ENCODE results near the gene DDX20. TPM values are rescaled to one million over a fixed set of nuclear protein-coding genes. Genes with fewer than 3 reads are reported as not detected.

Gene DDX20
- total and polyA plus RNA-seq, 2 of the 8 experiments (the other 6 are each of a cell fraction or from before 2014, with no cell fraction given) = 7.5 to 24.7 TPM

- no peak overlapping the region for H2BK15ac ChIP-seq (ENCODE audit: low read length)
- H4K5ac ChIP-seq (ENCODE audit: insufficient read length, low read depth, low read length) = no peak overlapping the region
- H3K4me3 ChIP-seq (ENCODE audit: extremely low read depth in 1 of 4, insufficient read depth in 2 of 4, low read depth in 3 of 4, low read length in 4 of 4) = no peak overlapping the region
- peaks cover 2 to 14% (median 10%) of the 10 kb centered on the region in 4 experiments; a peak in 5 of 7 replicates for H3K4me1 ChIP-seq (replicated peaks in 1 of 4; ENCODE audit: control insufficient read depth in 3 of 4, insufficient read depth in 4 of 4, low read length in 3 of 4)
- H2BK120ac ChIP-seq (replicated peaks; ENCODE audit: low read depth, low read length) = no peak overlapping the region
- no peak overlapping the region for H3K23ac ChIP-seq (ENCODE audit: insufficient read length)
- H3K18ac ChIP-seq (ENCODE audit: extremely low read depth, low read length) = no peak overlapping the region
- H3K56ac ChIP-seq (replicated peaks; ENCODE audit: insufficient read length, low read depth, low read length) = no peak overlapping the region
- DNase-seq (ENCODE audit: low read depth in 1 of 2, low spot score in 2 of 2) = no peak
- no peak overlapping the region for H3K27ac ChIP-seq (ENCODE audit: low read depth, low read length)
- peaks cover 0 to 1% of the 10 kb centered on the region in 2 experiments for H4K20me1 ChIP-seq (replicated peaks in 1 of 2; ENCODE audit: control insufficient read depth in 1 of 2, insufficient read depth in 2 of 2, low read length in 2 of 2)
- 90% methylated on average over 5 of the region's 5 CpGs; no CpG with 5 or more reads in 1 of the 2 experiments for WGBS, 2 experiments (ENCODE audit: extremely low coverage in 1 of 2, insufficient coverage in 1 of 2, insufficient read length in 1 of 2, insufficient replicate concordance in 2 of 2, low coverage in 1 of 2, low lambda C conversion rate in 2 of 2, missing lambda C conversion rate in 1 of 2)
- no peaks in the 10 kb centered on the region for H3K27me3 ChIP-seq (replicated peaks in 1 of 4; ENCODE audit: control insufficient read depth in 3 of 4, extremely low read depth in 1 of 4, insufficient read depth in 3 of 4, low read length in 3 of 4)
- H3K4me2 ChIP-seq (ENCODE audit: insufficient read depth in 1 of 2, low read depth in 2 of 2, low read length in 2 of 2) = no peak overlapping the region
- H2BK12ac ChIP-seq (ENCODE audit: low read depth, low read length) = no peak overlapping the region
- no peaks in the 10 kb centered on the region for H3K79me1 ChIP-seq (ENCODE audit: low read depth, low read length)
- POLR2A ChIA-PET (ENCODE audit: partially characterized antibody) = interaction anchor here (18.0 kb wide), 1 partner anchor 18 kb away, joined by 343 read pairs; the partner anchor contains the start of gene INKA2
- H4K91ac ChIP-seq (replicated peaks; ENCODE audit: insufficient read length, low read length) = no peak overlapping the region
- H3K14ac ChIP-seq (ENCODE audit: insufficient read length) = no peak overlapping the region
- no peak overlapping the region for H2AFZ ChIP-seq (ENCODE audit: low read length)
- CTCF ChIA-PET (ENCODE audit: partially characterized antibody) = interaction anchor here (42.0 kb wide), 1 partner anchor 25 kb away, joined by 1070 read pairs; the partner anchor contains the start of genes DDX20 and INKA2
- H3K9ac ChIP-seq (replicated peaks in 1 of 4; ENCODE audit: extremely low read depth in 1 of 4, low read depth in 3 of 4, low read length in 3 of 4) = no peak overlapping the region
- H2BK5ac ChIP-seq (ENCODE audit: low read depth, low read length) = no peak overlapping the region
- no peak overlapping the region for H4K8ac ChIP-seq (ENCODE audit: extremely low read depth, insufficient read depth, low read length)
- no peaks in the 10 kb centered on the region for H3K9me3 ChIP-seq (ENCODE audit: insufficient read depth in 2 of 2, low read depth in 1 of 2, low read length in 1 of 2)
- no peaks in the 10 kb centered on the region for H3K79me2 ChIP-seq (ENCODE audit: control insufficient read depth in 1 of 2, insufficient read depth in 2 of 2, low read length in 2 of 2)
- H3K36me3 ChIP-seq (ENCODE audit: control insufficient read depth in 2 of 4, insufficient read depth in 4 of 4, low read length in 3 of 4) = no peaks in the 10 kb centered on the region
- no peak for FAIRE-seq
- no peak overlapping the region for H3K4ac ChIP-seq (replicated peaks; ENCODE audit: insufficient read length, low read depth, low read length)
- H2AK5ac ChIP-seq (ENCODE audit: low read depth, low read length) = no peak overlapping the region
- H2BK20ac ChIP-seq (ENCODE audit: low read length) = no peak overlapping the region
- no peaks in the 10 kb centered on the region; the same call in 1 of the 2 replicates for H3K23me2 ChIP-seq (ENCODE audit: low read depth, low read length)
- TF ChIP-seq, protein P1, sequence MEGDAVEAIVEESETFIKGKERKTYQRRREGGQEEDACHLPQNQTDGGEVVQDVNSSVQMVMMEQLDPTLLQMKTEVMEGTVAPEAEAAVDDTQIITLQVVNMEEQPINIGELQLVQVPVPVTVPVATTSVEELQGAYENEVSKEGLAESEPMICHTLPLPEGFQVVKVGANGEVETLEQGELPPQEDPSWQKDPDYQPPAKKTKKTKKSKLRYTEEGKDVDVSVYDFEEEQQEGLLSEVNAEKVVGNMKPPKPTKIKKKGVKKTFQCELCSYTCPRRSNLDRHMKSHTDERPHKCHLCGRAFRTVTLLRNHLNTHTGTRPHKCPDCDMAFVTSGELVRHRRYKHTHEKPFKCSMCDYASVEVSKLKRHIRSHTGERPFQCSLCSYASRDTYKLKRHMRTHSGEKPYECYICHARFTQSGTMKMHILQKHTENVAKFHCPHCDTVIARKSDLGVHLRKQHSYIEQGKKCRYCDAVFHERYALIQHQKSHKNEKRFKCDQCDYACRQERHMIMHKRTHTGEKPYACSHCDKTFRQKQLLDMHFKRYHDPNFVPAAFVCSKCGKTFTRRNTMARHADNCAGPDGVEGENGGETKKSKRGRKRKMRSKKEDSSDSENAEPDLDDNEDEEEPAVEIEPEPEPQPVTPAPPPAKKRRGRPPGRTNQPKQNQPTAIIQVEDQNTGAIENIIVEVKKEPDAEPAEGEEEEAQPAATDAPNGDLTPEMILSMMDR (IDR thresholded peaks at IDR 0.05; ENCODE audit: control extremely low read depth in 1 of 3, insufficient read depth in 1 of 3, low read depth in 1 of 3, low read length in 3 of 3) = no peak
- TF ChIP-seq KDM4A (IDR thresholded peaks at IDR 0.05; ENCODE audit: low read depth, low read length, severe bottlenecking) (no peak), SP2 (IDR thresholded peaks at IDR 0.05; ENCODE audit: low read length) (no peak), ASH2L (IDR thresholded peaks at IDR 0.05; ENCODE audit: low read length) (no peak)
Measured at GRCh38 chr1:111719135-111719534, 36.6 kb upstream of the DDX20 start.
